Renal cortical epithelial cell (primary cell): Measurements from ENCODE around the gene NIP7. TPM values are rescaled to one million over a fixed set of nuclear protein-coding genes. Genes with fewer than 3 reads are reported as not detected.
"Not testable (repeated sequence)": the region's sequence is repeated elsewhere in the genome, so short reads cannot be mapped to it uniquely, and the experiment has no call there.

Experiments
- DNase-seq: peaks from one replicate; pipeline ENCODE4 v3.0.0-alpha.2; 2011; ENCODE audit warnings: low read depth
- total RNA-seq: library from RNA; depleted of rRNA; stranded (reverse); fragments of >200 nt; gene quantifications from 2 replicates; pipeline ENCODE4 v1.2.3, GENCODE V29; 2014

Gene NIP7
- total RNA-seq = 21.7 and 33.2 TPM in 2 replicates

DNA sequence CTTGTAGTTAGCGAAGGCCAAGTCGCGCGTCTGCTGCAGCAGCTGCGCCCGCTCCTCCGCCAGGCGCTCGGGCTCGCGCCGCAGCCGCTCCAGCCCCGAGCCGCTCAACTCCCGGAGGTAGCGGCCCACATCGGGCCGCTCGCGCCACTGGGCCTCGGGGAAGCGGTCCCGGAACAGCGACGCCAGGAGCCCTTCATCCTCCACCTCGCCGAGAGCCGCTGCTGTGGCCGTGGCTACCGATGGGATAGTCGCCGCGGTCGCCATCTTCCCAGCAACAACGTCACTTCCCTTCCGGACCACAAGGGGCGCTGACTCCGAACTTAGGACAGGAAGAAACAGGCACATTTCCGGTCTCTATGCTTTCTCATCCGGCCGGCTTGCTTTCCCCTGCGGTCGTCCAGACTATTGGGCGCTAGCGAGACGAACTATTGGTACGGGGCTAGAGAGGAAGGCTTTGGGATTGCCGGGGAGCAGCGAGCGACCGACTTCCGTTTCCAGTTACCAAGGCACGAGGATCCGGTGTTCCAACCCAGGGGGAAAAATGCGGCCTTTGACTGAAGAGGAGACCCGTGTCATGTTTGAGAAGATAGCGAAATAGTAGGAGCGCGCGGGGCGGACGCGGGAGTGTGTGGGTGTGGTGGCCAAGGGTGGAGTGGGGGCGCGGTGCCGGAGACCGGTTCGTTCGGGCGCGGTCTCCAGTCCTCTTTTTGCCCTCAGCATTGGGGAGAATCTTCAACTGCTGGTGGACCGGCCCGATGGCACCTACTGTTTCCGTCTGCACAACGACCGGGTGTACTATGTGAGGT, at the start of gene NIP7, which contains the start of gene COG8:
NIP7 (plus strand) TSS at position 484 of the 806 bp plus-strand sequence; CDS start at position 542, 58 bp downstream.
COG8 (minus strand) TSS at position 276 of the 806 bp plus-strand sequence; CDS start at position 264, 12 bp downstream.
- DNase-seq = peak; percentile 97

DNA sequence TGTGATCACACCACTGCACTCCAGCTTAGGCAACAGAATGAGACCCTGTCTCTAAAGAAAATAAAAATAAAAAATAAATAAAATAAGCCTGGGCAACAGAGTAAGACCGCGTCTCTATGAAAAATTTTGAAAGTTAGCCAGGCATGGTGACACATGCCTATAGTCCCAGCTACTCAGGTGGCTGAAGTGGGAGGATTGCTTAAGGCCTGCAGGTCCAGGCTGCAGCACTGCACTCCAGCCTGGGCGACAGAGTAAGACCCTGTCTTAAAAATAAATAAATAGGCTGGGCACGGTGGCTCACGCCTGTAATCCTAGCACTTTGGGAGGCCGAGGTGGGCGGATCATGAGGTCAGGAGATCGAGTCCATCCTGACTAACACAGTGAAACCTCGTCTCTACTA, 47.9 kb upstream of the NIP7 start:
- not testable (repeated sequence) for DNase-seq

DNA sequence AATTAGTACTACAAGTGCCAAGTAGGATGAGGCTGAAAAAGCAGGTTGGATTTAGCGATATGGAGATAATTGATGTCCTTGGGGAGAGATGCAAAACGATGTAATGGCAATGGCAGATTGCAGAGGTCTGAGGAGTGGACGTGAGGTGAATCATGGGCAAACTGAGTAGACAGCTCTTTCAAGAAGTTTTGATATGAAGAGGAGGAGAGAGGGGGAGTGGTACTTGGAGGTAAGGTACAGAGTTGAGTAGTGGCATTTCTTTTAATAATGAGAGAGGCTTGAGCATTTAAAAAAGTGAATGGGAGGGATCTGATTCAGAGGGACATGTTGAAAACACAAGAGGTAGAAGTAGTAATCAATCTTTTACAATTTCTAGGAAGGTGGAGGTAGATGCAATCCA, 46.2 kb upstream of the NIP7 start:
- no peak for DNase-seq

DNA sequence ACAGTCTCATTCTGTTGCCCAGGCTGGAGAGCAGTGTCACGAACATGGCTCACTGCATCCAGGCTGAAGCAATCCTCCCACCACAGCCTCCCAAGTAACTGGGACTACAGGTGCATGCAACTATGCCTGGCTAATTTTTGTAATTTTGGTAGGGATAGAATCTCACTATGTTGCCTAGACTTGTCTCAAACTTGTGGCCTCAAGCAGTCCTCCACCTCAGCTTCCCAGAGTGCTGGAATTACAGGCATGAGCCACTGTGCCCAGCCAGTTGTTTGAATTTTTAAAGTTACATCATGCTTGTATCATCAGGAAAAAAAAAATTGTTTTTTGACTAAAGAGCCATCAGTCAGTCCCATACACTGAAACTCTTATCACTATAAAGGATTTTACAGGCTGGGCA, 45.5 kb upstream of the NIP7 start:
- DNase-seq = no peak

DNA sequence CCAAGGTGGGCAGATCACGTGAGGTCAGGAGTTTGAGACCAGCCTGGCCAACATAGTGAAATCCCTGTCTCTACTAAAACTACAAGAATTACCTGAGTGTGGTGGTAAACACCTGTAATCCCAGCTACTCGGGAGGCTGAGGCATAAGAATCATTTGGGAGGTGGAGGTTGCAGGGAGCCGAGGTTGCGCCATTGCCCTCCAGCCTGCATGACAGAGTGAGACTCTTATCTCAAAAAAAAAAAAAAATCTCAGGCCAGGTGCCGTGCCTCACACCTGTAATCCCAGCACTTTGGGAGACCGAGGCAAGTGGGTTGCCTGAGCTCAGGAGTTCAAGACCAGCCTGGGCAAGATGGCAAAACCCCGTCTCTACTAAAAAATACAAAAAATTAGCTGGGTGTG, 42.8 kb upstream of the NIP7 start:
- DNase-seq = not testable (repeated sequence)

DNA sequence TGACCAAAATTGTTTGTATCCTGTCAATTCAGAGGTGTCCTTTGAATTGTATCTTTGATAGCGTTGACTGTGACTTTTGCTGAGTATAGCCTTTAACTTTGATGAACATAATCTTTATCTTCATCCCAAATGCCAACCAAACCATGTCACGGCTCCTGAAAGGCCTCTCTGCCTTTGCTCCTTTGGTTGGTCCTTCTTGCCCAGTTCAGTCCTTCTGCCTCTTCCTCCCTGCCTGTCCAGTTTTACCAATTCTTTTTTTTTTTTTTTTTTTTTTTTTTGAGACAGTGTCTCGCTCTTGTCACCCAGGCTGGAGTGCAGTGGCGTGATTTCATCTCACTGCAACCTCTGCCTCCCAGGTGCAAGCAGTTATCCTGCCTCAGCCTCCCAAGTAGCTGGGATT, 41.3 kb upstream of the NIP7 start:
- DNase-seq = no peak

DNA sequence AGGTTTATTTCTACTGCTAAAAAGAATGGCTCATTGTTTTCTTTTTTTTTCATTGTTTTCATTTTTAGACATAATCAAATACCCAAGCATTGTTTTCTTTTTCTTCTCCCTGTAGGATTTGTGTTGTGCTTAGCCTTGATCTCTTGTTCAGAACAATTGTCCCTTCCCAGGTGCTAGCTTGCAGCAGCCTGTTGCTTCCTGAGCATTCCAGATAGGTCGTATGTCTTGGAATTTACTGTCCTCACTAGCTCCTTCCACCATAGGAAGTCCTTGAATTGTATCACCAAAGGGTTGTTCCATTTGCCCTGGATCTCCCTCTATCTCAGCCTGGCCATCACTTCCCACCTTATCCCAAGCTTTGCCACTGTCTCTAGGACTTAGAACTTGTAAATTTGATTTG, 38.4 kb upstream of the NIP7 start:
- no peak for DNase-seq

DNA sequence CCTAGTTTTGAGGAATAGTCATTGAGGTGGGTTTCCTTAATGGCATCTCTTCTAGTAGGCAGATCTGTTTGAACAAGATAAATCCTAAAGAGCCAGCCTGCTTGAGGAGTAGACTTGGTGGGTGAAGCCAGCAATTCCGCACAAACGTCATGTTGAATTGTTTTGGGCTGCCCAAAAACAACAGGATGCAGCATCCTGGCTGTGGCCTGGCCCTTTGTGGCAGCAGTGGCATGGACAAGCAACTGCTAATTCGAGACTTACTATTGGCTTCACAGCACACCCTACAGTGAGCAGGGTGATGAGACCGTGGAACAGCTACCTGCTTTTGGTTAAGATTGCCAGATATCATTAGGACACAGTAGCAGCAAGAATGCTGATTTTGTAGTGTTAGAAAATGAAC, 37.7 kb upstream of the NIP7 start:
- DNase-seq = no peak

DNA sequence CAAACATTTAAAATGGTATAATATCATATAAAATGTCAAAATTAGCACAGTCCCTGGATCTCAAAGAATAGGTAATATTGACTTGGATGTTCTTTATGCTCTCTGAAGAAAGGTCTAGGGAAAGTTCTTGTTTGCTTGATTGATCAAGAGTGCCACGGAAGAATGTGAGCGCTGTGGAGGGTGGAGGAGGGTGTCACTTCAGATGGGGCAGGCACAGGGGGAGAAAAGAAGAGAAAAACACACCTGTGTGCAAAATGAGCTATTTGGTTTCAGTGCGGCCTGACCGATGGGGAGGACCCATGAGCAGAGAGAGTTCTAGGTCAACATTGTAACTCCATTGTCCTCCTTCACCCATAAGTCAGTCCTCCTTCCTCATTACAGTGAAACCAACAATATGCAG, 37.3 kb upstream of the NIP7 start:
- no peak for DNase-seq

DNA sequence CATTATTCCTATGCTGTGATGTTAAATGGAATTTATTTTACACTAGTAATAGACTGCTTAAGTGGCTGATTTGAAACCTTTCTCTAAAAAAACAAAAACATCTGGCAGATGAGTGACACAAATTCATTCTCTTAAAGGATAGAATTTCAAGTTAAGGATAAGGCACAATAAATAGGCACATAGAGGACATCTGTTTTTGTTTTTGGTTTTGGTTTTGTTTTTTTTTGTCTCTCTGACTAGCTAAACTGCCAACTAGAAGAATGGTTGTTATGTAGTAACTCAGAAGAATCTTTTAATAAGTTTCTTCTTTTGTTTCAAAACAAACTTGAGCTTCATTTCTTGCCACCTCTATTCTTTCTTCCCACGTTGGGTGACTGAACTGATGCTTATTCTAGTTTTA, 33.5 kb upstream of the NIP7 start:
- DNase-seq = no peak

DNA sequence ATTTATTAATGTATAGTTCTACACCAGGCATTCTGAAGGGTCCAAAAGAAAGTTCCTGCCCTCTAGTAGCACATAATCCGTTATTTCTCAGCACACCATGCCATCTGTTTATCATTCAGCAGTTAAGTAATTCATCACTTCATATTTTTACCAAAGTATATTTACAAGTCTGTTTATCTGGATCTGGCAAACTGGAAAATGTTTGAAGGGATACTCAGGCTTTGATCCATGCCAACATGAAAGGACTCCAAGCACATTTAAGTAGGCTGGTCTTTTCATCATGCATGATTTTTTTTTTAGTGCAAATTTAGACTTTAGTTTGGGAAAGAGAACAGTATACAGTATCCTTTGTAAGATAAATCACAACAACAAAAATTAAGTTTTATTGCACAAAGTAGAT, 32.5 kb upstream of the NIP7 start:
- no peak for DNase-seq

DNA sequence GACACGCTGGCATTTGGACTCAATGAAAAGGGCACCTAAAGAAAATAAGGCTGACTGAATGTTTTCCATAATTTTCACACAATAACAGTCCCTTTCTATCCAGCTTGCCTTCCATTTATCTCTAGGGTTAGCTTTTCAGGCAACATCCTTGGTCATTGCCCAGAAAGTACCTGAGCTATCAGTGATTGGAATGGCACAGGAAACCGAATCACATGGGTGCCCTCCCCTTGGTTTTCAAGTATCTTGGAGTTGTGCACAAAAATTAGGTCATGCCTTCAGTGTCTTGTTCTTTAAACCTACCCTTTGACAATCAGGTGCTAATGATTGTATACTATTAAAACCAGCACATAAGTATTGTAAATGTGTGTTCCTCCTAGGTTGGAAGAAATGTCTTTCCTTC, 31.7 kb upstream of the NIP7 start:
- DNase-seq = no peak

DNA sequence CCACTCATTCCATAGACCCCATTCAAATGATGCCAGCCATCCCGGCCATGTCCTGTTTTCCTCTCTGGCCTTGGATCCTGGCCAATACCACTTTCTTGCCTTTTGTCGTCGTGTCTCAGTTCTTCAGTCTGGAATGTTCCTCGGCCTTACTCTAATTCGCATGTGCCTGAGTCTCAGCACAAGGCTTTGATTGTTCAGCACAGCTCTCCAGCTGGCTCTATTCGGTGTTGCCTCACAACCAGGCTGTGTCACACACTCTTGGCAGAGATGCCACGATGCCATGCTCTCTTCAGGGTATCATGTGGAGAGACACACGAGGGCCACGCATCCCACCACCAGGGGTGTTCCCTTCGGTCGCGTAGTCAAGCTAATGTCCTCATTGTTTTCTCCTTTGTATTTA, 30.3 kb upstream of the NIP7 start:
- DNase-seq = no peak

DNA sequence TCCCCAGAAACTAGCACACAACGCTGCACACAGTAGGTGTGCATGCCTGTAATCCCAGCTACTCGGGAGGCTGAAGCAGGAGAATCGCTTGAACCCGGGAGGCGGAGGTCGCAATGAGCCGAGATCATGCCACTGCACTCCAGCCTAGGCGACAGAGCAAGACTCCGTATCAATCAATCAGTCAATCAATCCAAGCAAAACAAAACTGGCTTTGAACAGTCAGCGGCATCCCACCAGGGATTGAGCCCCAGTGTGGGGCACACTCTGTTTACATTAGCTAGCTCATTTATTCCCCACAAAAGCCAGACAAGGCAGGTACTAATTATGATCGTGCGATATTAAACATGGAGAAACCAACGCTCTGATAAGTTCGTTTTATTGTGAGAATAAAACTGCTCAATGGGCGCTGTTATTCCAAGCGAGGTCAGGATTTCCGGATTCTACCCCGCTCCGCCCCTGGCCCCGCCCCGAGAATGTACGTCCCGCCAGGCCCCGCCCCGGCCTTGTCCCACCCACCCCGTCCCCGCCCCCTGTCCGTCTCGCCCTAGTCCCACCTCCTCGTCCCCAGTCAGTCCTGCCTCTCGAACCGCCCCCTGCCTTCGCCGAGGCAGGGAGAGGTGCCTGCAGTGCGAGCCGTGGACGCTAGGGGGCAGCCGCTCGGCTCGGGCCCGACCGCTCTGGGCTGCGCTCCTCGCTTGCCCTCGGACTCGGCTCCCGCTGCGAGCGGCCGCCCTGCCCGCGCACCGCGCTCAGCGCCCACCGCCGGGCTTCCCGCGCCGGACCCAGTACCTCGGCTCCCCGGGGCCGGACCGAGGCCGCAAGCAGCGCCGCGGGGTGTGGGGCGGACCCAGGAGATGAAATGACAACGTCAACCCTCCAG, 28.7 kb upstream of the NIP7 start, which contains the start of gene VPS4A:
VPS4A (plus strand) TSS at position 698 of the 880 bp plus-strand sequence; CDS start at position 860, 162 bp downstream.
- peak; percentile 80 for DNase-seq

DNA sequence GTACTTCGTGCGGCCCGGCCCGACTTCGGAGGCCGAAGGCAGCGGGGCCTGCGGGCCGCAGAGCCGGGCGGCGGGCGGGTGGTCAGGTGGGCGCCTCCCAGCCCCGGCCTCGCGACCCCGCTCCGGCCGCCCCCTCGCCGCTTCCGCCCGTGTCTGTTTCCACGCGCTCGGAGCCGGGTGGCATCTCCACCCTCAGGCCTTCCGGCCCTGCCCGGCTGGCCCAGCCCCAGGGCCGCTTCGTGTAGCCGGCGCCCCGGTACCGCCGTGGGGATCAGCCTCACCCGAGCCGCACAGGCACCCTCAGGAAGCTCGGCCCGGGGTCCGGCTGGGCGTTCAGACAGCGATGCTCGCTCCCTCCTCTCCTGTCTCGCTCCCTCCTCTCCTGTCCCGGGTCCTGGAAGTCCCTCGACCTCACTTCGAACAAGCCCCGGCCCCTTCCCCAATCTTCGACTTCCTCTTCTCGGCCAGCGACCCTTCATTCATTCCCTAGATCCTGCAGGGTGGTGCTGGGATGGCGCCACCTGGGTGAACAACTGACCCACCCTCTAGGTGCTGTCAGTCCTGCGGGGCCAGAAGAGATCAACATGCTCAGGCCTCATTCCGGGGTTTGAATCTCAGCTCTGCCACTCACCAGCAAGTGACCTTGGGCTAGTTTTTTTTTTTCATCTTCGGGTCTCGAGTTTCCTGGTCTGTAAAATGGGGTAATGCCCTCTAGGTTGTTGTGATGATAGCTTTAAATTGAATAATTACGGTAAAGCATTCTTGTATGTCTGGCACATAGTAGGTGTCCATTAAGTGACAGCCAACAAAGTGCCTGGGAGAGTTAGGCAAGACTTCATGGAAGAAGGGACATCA, 27.8 kb upstream of the NIP7 start:
- peak; percentile 21 for DNase-seq

DNA sequence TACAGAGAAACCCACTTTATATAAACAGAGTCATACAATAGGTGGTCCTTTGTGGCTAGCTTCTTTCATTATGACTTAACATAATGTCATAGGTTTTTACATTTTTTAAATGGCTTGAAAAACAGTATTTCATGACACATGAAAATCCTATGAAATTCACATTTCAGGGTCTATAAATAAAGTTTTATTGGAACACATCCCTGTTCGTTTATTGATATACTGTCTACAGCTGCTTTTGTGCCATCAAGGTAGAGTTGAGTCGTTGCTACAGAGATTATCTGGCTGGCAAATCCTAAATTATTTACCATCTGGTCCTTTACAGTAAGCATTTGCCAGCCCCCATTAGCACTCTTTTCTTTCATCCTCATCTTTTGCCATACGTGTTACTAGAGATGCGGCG, 26.1 kb upstream of the NIP7 start:
- no peak for DNase-seq

DNA sequence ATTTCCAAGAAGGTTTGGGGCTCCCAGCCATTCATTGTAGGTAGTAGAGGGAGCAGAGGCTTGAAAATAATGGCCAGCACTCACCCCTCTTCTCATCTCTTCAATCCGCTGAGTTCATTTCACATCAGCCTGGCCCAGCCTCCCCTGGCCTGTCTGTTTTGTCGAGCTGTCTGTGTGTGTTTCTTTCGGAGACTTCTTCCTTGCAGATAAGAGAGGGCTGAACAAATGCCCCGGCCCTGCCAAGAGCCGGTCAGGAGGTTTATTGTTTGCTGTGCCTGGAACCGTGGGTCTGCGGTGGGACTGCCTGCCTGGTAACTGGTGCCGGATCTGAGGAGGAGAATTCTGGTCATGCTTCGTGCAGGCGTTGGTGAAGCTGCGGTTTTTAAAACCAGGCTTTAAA, 25.0 kb upstream of the NIP7 start:
- no peak for DNase-seq

DNA sequence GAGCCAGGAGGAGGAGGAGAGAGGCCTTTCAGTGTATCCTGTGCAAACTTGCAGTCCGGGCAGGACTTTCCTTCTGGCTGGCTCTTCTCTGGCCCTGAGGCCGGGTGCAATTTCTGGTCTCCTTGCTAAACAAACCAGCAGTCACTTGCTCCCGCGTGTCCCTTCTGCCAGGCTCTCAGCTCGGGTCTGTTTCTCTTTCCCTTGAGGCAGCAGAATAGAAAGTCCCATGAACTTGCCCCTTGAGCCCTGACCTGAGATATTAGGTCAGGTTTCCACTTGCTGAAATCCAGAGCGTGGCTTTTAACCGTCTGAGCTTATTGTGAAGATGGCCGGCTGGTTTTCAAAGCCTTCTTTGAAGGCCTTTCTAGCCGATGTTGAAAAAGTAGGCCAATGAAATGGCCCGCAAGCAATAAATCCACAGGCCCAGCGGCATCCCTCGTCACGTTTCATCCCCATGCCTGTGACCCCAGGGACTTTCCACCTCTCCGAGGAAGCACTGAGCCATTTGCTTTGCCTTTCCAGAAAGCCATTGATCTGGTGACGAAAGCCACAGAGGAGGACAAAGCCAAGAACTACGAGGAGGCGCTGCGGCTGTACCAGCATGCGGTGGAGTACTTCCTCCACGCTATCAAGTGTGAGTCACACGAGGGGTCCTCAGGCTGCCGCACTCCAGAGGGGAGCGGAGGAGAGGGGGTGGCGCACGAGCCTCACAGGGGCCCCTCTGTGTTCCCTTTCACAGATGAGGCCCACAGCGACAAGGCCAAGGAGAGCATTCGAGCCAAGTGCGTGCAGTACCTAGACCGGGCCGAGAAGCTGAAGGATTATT, 23.9 kb upstream of the NIP7 start:
- no peak for DNase-seq

DNA sequence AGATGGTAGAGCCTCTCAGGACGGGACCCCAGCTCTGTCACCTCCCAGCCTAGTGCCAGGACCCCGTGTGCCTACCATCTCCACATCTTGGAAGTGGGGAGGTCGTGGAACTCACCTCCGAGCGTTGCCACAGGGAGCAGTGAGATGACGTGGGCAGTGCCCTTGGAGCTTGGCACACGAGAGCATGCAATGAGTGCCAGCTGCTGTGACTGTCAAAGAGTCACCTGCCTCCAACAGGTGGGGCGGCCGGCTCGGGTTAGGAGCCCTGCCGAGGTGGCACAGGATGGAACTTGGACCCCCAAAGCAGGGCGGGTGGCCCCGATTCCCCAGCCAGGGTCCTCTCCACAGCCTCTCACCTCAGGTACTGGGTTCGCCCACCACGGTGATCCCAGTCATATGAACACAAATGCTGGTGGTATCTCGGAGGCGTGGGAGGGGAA, 23.0 kb upstream of the NIP7 start:
- no peak for DNase-seq

DNA sequence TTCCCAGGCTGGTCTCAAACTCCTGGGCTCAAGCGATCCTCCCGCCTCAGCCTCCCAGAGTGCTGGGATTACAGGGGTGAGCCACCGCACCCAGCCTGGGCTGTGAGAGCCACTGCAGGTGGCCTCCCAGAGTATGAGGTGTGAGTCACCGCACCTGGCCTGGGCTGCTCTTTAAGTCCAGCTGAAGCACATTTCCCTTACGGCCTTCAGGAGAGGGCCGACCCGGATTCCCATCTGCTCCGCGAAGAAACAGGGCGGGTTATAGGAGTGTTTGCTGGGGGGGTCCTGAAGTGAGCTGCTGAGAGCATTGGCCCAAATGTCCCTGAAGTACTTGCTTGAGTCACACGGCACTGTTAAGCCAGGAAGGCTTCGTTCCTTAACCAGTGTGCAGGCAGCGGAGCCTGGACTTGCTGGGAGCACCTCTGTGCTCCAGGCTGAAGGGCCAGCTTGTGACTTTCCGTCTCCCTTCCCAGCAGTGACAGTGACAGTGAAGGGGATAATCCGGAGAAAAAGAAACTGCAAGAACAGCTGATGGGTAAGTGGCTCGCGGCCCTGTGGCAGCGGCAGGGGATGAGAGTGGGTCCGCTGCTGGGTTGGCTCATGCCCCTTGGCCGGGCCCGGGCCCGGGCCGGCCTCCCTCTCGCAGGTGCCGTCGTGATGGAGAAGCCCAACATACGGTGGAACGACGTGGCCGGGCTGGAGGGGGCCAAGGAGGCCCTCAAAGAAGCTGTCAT, 21.2 kb upstream of the NIP7 start:
- DNase-seq = no peak
